TTC549 (cell line): ENCODE measurements around the gene PPBP.

Source experiments
- FAIRE-seq: peaks from 2 replicates; lab custom pipeline; 2012; peaks lifted over from hg19 to GRCh38; lab: Jason Lieb, UNC

Gene PPBP

DNA sequence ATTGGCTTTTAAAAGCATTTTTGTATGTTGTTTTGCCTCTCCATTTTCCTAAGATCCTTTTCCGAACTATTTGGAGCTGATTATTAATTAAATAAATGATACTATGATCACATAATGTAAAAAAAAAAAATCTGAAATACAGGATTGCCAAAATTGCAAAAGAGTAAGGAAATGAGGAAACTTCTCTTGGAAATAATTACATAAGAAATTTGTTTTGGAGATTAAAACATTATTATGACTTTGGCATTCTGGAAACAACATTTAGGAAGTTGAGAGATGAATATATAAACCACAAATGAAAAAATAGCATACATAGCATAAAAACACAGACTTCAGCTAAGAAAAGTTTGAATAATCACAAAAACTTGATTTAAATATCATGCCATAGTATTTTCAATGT lies 39.7 kb downstream of the PPBP start:
- FAIRE-seq, result no peak

DNA sequence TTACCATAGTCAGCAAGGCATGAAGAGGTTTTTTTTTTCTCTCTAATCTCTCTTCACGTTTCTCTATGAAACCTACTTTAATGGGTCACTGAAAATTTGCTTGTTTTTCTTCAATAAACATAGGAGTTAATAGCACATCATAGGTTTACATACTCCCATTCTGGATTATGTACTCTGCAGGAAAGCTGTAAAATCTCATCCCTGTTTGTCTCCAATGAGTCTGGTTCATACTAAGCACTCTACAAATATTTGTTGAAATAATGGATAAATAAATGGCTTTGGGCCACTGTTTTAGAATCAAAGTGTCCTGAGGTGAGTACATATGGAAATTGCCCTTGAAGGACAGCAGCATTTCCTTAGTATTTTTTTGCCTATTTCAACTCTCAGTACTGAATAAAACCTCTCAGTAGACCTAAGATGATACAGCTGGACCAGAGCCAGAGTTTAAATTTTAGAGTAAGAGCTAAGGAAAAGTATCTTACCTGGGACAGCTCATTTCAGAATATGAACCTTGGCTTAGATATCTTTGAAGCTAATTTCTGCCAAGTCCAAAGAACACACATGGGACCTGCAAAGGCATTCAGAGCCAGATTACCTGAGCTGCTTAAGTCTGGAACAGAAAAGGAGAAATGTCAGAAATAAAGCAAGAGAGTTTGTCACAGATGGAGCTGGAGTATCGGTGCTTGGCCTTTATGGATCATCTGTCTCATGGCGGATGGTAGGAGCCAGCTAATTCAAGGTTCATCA lies 40.6 kb downstream of the PPBP start:
- FAIRE-seq, result no peak

DNA sequence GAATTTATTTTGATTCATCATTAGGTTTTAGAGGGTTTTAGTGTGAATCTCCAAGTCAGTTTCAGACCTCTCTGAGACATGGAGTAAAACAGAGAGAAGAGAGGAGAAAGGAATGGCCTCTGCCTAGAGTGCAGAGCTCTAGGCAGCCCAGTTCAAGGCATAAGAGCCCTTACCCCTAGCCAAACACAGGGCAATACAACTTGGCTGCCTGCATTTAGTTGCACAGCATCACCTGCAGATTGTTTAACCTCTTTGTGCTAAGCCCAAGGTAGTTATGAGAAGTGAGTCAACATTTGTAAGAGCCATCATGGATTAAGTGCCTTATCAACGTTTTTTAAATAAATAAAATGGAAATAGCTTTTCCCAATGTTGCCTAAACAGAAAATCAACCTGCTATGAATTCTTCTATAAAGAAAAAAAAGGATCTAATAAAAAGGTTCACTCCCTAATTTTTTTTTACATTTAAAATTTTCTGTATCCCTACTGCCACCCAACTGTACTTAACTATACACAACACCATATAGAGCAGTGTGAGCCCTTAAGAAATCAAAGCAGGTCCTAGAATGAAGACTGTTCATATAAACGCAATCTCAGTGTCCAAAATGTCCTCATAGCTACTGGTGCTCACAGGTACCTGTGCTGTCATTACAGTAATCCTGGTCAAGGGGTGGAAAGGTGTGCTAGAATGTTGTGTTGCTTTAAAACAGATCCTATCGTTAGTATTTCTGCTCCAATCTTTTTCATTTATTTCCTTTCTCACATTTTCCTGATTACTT lies 42.1 kb downstream of the PPBP start:
- FAIRE-seq, result no peak

DNA sequence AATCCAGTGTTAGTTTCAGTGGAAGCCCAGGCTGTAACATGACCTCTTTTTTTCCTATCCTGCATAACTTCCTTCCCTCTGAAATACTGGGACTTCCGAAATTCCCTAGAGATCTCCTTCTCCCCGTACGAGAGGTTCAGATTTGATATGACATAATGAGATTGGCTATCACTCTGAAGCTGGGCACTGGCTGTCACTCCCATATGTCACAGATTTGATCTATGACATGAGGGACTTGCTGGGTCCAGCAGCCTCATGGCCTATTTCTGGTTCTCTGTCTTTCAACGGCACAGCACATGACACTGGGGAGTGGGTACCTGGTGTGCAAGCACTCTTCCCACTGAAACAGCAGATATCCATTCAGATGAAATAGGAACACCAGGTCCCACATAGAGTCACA lies 42.9 kb downstream of the PPBP start:
- no peak for FAIRE-seq

DNA sequence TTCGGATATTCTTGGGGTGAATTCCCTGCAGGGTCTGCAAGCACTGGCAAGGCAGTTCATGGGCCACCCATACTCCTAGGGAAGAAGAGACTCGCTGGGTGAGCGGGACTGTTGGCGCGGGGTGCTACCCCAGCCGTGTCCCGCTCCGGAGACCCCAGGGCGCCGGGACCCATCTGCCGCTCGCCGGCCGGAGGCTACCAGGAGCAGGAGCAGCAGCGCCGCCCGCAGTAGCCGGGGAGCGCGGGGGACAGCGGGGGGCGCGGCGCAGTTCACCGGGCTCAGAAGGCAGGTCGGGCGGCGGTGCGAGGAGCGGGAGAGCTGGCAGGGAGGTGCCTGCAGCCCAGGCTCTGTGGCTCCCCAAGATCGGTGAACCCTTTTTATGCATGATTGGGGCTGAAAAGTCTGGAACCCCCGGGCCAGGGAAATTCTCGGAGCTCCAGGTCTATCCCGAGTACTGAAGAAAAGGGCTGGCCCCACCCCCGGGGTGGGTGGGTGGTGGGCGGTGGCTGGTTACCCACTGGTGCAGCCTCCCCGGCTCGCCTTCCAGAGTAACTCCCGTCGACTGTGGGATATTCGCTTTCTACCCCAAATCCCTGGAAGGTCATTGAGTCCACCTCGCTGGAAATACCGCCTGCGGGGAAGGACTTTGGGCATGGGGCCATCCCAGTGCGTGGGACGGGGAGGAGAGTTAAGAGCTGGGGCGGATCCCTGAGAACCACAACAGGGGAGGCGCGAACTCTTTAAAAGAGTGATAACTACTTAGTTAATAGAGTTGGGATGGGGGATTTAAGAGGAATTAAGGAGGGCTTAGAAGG lies 43.7 kb downstream of the PPBP start:
- FAIRE-seq, result no peak

DNA sequence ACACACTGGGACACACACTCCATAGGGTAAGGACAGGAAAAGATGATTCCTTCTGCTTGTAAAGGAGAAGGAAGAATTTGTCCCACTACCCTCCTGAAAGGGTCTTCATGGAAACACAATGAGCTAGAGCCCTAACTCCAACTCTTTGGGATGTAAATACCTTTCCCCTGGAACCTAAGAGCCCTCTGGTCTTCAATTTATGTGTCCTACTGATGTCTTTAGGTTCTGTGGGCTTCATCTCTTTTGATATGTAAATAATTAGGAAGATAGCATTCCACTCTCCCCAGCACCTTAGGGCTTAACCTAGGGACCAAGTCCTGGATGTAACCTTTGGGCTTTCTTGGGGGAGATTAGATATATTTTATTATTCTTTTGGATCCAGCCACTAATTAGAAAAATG lies 44.4 kb downstream of the PPBP start:
- FAIRE-seq, result no peak

DNA sequence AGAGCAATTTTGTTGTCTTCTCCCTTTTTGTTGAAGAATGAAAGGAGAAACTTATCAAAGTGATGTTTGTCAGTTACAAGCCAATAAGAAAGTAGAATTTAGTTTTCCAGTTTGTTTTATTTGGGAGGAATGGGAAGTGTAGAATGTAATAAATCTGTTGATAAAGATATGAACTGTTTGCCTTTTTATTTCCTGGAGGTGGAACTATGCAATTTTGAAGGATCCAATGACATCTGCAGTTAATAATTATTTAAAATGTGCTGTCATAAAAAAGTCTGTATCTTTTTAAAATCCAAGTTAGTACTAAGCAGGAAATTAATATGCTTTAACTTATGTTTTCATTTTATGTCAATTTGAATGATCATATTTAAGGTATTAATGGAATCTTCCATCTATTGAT lies 51.0 kb downstream of the PPBP start:
- no peak for FAIRE-seq
